Uterus (tissue), 2 donors: ENCODE results near the gene DNMBP.

Experiments used
- CTCF ChIP-seq, 4 experiments: fragments of 200-600 bp in 2 of 4; fragments of 450-650 bp in 2 of 4; sonication (generic) in 2 of 4; IDR thresholded peaks; one replicate each; pipeline ENCODE4 v1.5.1; 2016 to 2019; ENCODE audit warnings: antibody characterized with exemption in 4 of 4, mild to moderate bottlenecking in 2 of 4, moderate library complexity in 1 of 4
- POLR2A ChIP-seq, 2 donors: fragments of 450-650 bp; IDR thresholded peaks; one replicate each; pipeline ENCODE4 v1.6.1; 2016; ENCODE audit warnings: antibody characterized with exemption in 2 of 2, mild to moderate bottlenecking in 1 of 2, moderate library complexity in 1 of 2

- TF ChIP-seq CTCF (IDR thresholded peaks at IDR 0.05): no peak
- TF ChIP-seq POLR2A (IDR thresholded peaks at IDR 0.05): no peak
These were observed 126.2 kb downstream of the DNMBP start for GRCh38 chr10:99883523-99883922.
